Spinal cord (tissue), 10 donors: ENCODE results near the gene DDX39A. TPM values are rescaled to one million over a fixed set of nuclear protein-coding genes. Genes with fewer than 3 reads are reported as not detected.
A peak's percentile ranks its signal among the peaks of the same experiment; 100 is the strongest.
"Not testable (repeated sequence)": the region's sequence is repeated elsewhere in the genome, so short reads cannot be mapped to it uniquely, and the experiment has no call there.

Experiments used
- DNase-seq, 6 donors: peaks; one replicate each; pipeline versions ENCODE4 v3.0.0 to v3.0.0-alpha.2; 2013 to 2015; ENCODE audit warnings: low spot score in 6 of 6, low read depth in 4 of 6
- H3K27ac ChIP-seq: one replicate; pipeline ENCODE4 v1.5.1; 2013; ENCODE audit warnings: low read depth, low read length, control low read depth
- H3K27me3 ChIP-seq: one replicate; pipeline ENCODE4 v1.6.1; 2013; ENCODE audit warnings: low read length; ENCODE audit not compliant: control insufficient read depth, insufficient read depth
- H3K36me3 ChIP-seq: one replicate; pipeline ENCODE4 v1.6.1; 2013; ENCODE audit warnings: low read length; ENCODE audit not compliant: control insufficient read depth, insufficient read depth
- H3K4me1 ChIP-seq: one replicate; pipeline ENCODE4 v1.6.1; 2013; ENCODE audit warnings: low read length; ENCODE audit not compliant: control insufficient read depth, insufficient read depth
- H3K4me3 ChIP-seq: one replicate; pipeline ENCODE4 v1.5.1; 2013; ENCODE audit warnings: low read depth, low read length, control low read depth
- H3K9me3 ChIP-seq: one replicate; pipeline ENCODE4 v1.6.1; 2013; ENCODE audit warnings: low read length; ENCODE audit not compliant: control insufficient read depth, insufficient read depth
- WGBS: methylation state at CpG from one replicate; pipeline ENCODE4 v1.1.5; 2013; ENCODE audit warnings: missing lambda C conversion rate; ENCODE audit not compliant: insufficient coverage; 5-methylcytosine and 5-hydroxymethylcytosine counted together
- long read RNA-seq, 4 donors: transcript quantifications; one replicate each; lab custom pipeline, GENCODE V29; 2026
- polyA plus RNA-seq, 2 donors: library from polyadenylated mRNA; unstranded; fragments of 120-200 nt; gene quantifications; one replicate each; pipeline ENCODE4 v1.2.1, GENCODE V29; 2013; ENCODE audit not compliant: insufficient read length in 2 of 2
- total RNA-seq, 2 donors: library from RNA; depleted of rRNA in 1 of 2; stranded (reverse); fragments of 120-200 nt in 1 of 2; fragments of >200 nt in 1 of 2; gene quantifications; one replicate each; pipeline versions ENCODE4 v1.2.3 to v1.2.4, GENCODE V29; 2013 to 2014
- donor health status: healthy.

The DDX39A gene
- total RNA-seq (10 to 100 TPM; 26.3 to 48.7 TPM), polyA plus RNA-seq (10 to 100 TPM; 64.1 to 65.0 TPM)
- long read RNA-seq, donor 1, transcript DDX39A-201 (11 exons, 1,471 nt), result major isoform, 22 of 39 reads
- long read RNA-seq, donor 1, partial matches to known transcripts, result 11 of 39 reads
- long read RNA-seq, donor 1, other reads (novel, unspliced or antisense), result 0 of 39 reads
- long read RNA-seq, donor 2, transcript DDX39A-201 (11 exons, 1,471 nt), result major isoform, 6 of 10 reads
- long read RNA-seq, donor 2, partial matches to known transcripts, result 0 of 10 reads
- long read RNA-seq, donor 2, other reads (novel, unspliced or antisense), result 0 of 10 reads
- long read RNA-seq, donor 3, transcript DDX39A-201 (11 exons, 1,471 nt), result major isoform, 8 of 9 reads
- long read RNA-seq, donor 3, partial matches to known transcripts, result 0 of 9 reads
- long read RNA-seq, donor 3, other reads (novel, unspliced or antisense), result 0 of 9 reads
- long read RNA-seq, donor 4, transcript DDX39A-201 (11 exons, 1,471 nt), result major isoform, 9 of 18 reads
- long read RNA-seq, donor 4, partial matches to known transcripts, result 5 of 18 reads
- long read RNA-seq, donor 4, other reads (novel, unspliced or antisense), result 0 of 18 reads

DNA sequence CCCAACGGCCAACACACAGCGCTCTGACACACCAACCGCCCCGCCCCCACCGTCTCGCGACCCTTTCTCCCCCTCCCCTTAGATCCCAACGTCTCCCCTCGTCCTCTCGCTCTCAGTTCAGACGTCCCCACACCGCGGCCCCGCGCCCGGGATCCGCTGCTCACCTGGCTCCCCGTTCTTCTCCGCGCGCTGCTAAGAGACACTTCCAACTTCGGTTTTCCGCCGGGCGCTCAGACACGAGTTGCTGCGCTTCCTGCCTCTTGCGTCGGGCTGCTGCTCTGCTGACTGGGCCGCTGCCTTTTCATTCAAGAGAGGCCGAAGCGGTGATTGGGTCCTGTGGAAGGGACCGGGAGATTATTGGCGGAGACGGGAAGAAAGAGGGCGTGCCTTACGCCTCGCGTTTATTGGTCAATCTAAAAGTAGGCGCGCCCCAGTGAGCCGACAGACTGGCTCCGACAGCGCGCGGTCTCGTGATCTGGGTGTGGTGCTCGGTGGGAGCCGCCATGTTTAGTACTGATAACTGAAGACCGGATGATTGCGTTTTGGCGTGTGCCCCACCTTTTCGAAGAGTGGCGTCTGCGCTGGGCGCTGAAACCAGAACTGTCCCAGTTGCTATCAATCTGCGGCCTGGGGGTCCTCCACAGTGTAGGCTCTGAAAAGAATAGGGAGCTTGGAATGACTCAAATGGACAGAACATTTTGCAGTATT lies at the start of gene DDX39A:
Gene DDX39A (minus strand): TSS at position 236 of the 708 bp plus-strand sequence. CDS start 6,121 bp downstream, outside the sequence.
- peak; percentile 97 to 100 (median 98) for DNase-seq
- no peaks in the 10 kb centered on the region for H3K27me3 ChIP-seq
- peaks cover 11% of the 10 kb centered on the region for H3K36me3 ChIP-seq
- peak within 1 kb of the TSS; percentile 95 for H3K27ac ChIP-seq
- peak within 1 kb of the TSS; percentile 87 for H3K4me3 ChIP-seq
- H3K4me1 ChIP-seq, result peaks cover 26% of the 10 kb centered on the region
- no peaks in the 10 kb centered on the region for H3K9me3 ChIP-seq
- WGBS, result under 1% methylated on average over 56 of the region's 57 CpGs

DNA sequence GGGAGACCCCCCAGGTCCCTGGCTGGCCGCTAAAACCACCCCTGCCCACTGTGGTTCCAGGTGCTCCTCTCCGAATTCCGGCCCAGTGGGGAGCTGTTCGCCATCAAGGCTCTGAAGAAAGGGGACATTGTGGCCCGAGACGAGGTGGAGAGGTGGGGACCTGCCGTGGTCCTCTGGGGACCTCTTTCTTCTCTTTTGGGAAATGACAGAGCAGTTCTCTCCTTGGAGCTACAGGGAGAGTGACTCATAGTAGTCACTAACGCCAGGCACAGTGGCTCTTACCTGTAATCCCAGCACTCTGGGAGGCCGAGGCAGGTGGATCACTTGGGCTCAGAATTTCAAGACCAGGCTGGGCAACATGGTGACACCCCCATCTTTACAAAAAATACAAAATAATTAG lies 48.7 kb upstream of the DDX39A start:
- H3K4me1 ChIP-seq, result peaks cover 11% of the 10 kb centered on the region
- no peak overlapping the region for H3K27ac ChIP-seq
- H3K4me3 ChIP-seq, result no peak overlapping the region
- 74% methylated on average over 6 of the region's 9 CpGs for WGBS
- peaks cover 90% of the 10 kb centered on the region for H3K36me3 ChIP-seq
- no peak for DNase-seq
- no peaks in the 10 kb centered on the region for H3K9me3 ChIP-seq
- H3K27me3 ChIP-seq, result peaks cover 6% of the 10 kb centered on the region

DNA sequence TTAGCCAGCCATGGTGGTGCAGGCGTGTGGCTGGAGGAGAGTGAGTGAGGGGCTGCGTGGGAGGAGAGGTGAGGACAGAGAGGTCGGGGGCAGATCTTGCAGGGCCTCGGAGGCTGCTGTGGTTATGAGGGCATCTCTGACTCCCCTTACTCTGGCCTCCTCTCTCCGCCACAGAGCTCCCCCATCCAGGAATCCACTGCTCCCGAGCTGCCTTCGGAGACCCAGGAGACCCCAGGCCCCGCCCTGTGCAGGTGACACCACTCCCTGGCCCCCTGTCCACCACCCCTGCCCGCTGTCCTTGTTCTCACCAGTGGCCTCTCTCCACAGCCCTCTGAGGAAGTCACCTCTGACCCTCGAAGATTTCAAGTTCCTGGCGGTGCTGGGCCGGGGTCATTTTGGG lies 48.2 kb upstream of the DDX39A start:
- Histone ChIP-seq H3K27me3 (peaks cover 2% of the 10 kb centered on the region), H3K36me3 (peaks cover 92% of the 10 kb centered on the region)

DNA sequence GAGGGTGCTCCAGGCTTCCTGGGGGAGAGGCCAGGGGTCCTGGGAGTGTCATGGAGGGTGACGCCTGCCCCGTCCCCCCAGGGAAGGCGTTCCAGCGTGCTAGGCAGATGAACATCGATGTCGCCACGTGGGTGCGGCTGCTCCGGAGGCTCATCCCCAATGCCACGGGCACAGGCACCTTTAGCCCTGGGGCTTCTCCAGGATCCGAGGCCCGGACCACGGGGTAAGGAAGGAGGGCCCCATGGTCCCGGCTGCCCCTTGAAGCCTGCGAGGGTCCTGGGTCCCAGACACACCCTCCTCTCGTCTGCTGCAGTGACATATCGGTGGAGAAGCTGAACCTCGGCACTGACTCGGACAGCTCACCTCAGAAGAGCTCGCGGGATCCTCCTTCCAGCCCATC lies 44.6 kb upstream of the DDX39A start:
- Histone ChIP-seq H3K27me3 (no peaks in the 10 kb centered on the region), H3K36me3 (peaks cover 72% of the 10 kb centered on the region), H3K4me1 (no peaks in the 10 kb centered on the region), H3K27ac (no peak overlapping the region), H3K4me3 (no peak overlapping the region), H3K9me3 (no peaks in the 10 kb centered on the region)
- DNase-seq, result no peak
- 97% methylated on average over 21 of the region's 21 CpGs for WGBS

More for the DNA sequence above, 48.2 kb upstream of the DDX39A start:
- no peaks in the 10 kb centered on the region for H3K9me3 ChIP-seq
- H3K27ac ChIP-seq, result no peak overlapping the region
- peaks cover 6% of the 10 kb centered on the region for H3K4me1 ChIP-seq
- no peak overlapping the region for H3K4me3 ChIP-seq
- 80% methylated on average over 9 of the region's 12 CpGs for WGBS
- no peak for DNase-seq

DNA sequence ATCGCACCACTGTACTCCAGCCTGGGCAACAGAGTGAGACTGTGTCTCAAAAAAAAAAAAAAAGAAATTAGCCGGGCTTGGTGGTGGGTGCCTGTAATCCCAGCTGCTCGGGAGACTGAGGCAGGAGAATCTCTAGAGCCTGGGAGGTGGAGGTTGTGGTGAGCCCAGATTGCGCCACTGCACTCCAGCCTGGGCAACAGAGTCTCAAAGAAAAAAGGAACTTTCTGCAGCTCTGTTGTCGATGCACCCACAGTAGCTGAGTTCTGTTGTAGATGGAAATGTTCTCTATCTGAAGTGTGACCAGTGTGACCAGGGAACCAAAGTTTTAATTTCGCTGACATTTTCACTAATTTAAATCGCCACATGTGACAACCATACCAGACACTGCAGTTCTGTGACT lies 43.3 kb upstream of the DDX39A start:
- not testable (repeated sequence) for H3K4me3 ChIP-seq
- WGBS, result 83% methylated on average over 3 of the region's 7 CpGs
- H3K36me3 ChIP-seq, result peaks cover 66% of the 10 kb centered on the region

DNA sequence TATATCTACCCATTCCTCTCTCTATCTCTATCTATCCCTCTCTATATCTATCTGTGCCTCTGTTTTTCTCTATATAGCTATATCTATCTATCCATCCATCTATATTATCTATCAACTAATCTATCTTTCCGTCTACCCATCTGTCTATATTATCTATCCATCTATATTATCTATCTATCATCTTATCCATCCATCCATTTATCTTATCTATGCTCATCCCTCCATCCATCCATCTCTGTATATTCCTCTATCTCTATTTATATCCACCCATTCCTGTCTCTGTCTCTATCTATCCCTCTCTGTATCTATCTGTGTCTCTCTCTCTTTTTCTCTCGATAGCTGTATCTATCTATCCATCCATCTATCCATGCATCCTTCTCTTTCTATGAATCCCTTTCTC lies 41.8 kb upstream of the DDX39A start:
- Histone ChIP-seq H3K4me3 (no peak overlapping the region), H3K36me3 (peaks cover 55% of the 10 kb centered on the region), H3K27me3 (no peaks in the 10 kb centered on the region), H3K4me1 (no peaks in the 10 kb centered on the region), H3K27ac (no peak overlapping the region), H3K9me3 (no peaks in the 10 kb centered on the region)
- no peak for DNase-seq
- 92% methylated on average over 2 of the region's 2 CpGs for WGBS

More for the DNA sequence above, 43.3 kb upstream of the DDX39A start:
- H3K9me3 ChIP-seq, H3K27ac ChIP-seq, H3K27me3 ChIP-seq, H3K4me1 ChIP-seq, DNase-seq: not testable (repeated sequence)

DNA sequence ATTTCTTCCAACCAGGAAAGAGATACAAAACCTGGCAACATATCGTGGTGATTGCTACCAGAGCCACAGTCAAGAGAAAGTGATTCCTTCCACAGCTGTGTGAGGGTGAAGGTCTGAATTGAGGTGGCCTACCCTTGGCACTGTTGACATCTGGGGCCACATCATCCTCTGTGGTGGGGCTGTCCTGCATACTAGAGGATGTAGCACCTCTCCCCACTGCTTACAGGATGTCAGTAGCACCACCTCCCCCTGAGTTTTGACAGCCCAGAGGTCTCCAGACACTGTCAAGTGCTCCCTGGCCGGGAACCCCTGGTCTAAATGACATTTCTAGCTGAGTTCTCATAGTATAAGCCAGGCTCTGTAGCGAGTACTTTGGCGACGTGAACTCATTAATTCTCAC lies 40.6 kb upstream of the DDX39A start:
- Histone ChIP-seq H3K4me1 (no peaks in the 10 kb centered on the region), H3K9me3 (no peaks in the 10 kb centered on the region), H3K36me3 (peaks cover 59% of the 10 kb centered on the region), H3K4me3 (no peak overlapping the region), H3K27ac (no peak overlapping the region), H3K27me3 (no peaks in the 10 kb centered on the region)
- no peak for DNase-seq
- WGBS, result 69% methylated on average over 2 of the region's 5 CpGs

DNA sequence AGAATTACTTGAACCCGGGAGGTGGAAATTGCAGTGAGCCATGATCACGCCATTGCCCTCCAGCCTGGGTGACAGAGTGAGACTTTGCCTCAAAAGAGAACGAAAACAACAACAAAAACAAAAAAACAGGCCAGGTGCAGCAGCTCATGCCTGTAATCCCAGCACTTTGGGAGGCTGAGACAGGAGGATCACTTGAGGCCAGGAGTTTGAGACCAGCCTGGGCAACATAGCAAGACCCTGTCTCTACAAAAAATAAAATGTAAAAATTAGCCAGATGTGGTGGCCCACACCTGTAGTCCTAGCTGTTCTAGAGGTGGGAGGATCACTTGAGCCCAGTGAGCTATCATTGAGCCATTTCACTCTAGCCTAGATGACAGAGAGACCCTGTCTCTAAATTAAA lies 33.2 kb upstream of the DDX39A start:
- not testable (repeated sequence) for H3K27me3 ChIP-seq, DNase-seq, H3K4me3 ChIP-seq, H3K9me3 ChIP-seq, H3K27ac ChIP-seq, H3K4me1 ChIP-seq
- WGBS, result 83% methylated on average over 1 of the region's 3 CpGs
- H3K36me3 ChIP-seq, result peaks cover 79% of the 10 kb centered on the region

DNA sequence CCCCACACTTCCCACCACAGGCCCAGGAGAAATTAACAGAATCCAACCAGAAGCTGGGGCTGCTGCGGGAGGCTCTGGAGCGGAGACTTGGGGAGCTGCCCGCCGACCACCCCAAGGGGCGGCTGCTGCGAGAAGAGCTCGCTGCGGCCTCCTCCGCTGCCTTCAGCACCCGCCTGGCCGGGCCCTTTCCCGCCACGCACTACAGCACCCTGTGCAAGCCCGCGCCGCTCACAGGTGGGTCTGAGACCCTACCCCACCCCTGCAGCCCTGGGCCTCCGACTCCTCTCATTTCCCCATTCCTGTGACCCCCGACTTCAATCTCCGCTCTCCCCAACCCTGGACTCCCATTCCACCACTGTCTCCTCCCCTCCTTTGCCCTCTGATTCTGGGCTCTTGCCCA lies 31.7 kb upstream of the DDX39A start:
- DNase-seq, result no peak
- no peaks in the 10 kb centered on the region for H3K27me3 ChIP-seq
- H3K9me3 ChIP-seq, result no peaks in the 10 kb centered on the region
- H3K4me1 ChIP-seq, result no peaks in the 10 kb centered on the region
- 99% methylated on average over 19 of the region's 19 CpGs for WGBS
- no peak overlapping the region for H3K4me3 ChIP-seq
- H3K27ac ChIP-seq, result no peak overlapping the region
- H3K36me3 ChIP-seq, result peaks cover 89% of the 10 kb centered on the region
